OCI-LY1 (cell line): ENCODE measurements around the gene MDN1.

ENCODE experiments used
- H2AFZ ChIP-seq: fragments of 200-600 bp; sonication (generic), shearing (Covaris generic); 2 replicates; pipeline ENCODE4 v1.6.0; 2014; ENCODE audit warnings: antibody characterized with exemption, mild to moderate bottlenecking, low read length
- H3F3A ChIP-seq: fragments of 200-600 bp; sonication (generic), shearing (Covaris generic); 2 replicates; pipeline ENCODE4 v1.6.0; 2014; ENCODE audit warnings: mild to moderate bottlenecking, antibody characterized with exemption, low read length, moderate library complexity; ENCODE audit not compliant: insufficient read depth
- H3K27ac ChIP-seq: fragments of 200-600 bp; sonication (generic); 2 replicates; pipeline ENCODE4 v1.5.1; 2014; ENCODE audit warnings: low read length, mixed run types, mild to moderate bottlenecking, low read depth; ENCODE audit not compliant: poor library complexity, severe bottlenecking
- H3K27me3 ChIP-seq: fragments of 200-600 bp; sonication (generic); 2 replicates; pipeline ENCODE4 v1.6.0; 2014; ENCODE audit warnings: antibody characterized with exemption, mild to moderate bottlenecking, low read length, moderate library complexity; ENCODE audit not compliant: insufficient read depth
- H3K36me3 ChIP-seq: fragments of 200-600 bp; sonication (generic); 2 replicates; pipeline ENCODE4 v1.6.1; 2014; ENCODE audit warnings: mild to moderate bottlenecking, antibody characterized with exemption, low read length, moderate library complexity, mixed read lengths; ENCODE audit not compliant: insufficient read depth
- H3K4me1 ChIP-seq: fragments of 200-600 bp; sonication (generic); 2 replicates; pipeline ENCODE4 v1.5.1; 2014; ENCODE audit warnings: mild to moderate bottlenecking, low read length, moderate library complexity; ENCODE audit not compliant: insufficient read depth, severe bottlenecking
- H3K4me2 ChIP-seq: fragments of 200-600 bp; sonication (generic), shearing (Covaris generic); 2 replicates; pipeline ENCODE4 v1.6.1; 2014; ENCODE audit warnings: low read length
- H3K4me3 ChIP-seq: fragments of 200-600 bp; sonication (generic); 2 replicates; pipeline ENCODE4 v1.5.1; 2014; ENCODE audit warnings: low read length, low read depth, mild to moderate bottlenecking, mixed read lengths; ENCODE audit not compliant: poor library complexity, severe bottlenecking
- H3K79me2 ChIP-seq: fragments of 200-600 bp; shearing (Covaris generic); 2 replicates; pipeline ENCODE4 v1.6.1; 2016; ENCODE audit warnings: mixed run types, low read length, mixed read lengths; ENCODE audit not compliant: insufficient read depth
- H3K9ac ChIP-seq: fragments of 200-600 bp; sonication (generic), shearing (Covaris generic); 2 replicates; pipeline ENCODE4 v1.6.1; 2014; ENCODE audit warnings: mild to moderate bottlenecking, low read length, mixed read lengths
- H3K9me2 ChIP-seq: fragments of 200-600 bp; sonication (generic), shearing (Covaris generic); 2 replicates; pipeline ENCODE4 v1.6.1; 2014; ENCODE audit warnings: low read depth, mild to moderate bottlenecking, low read length, mixed read lengths
- H3K9me3 ChIP-seq: fragments of 200-600 bp; shearing (Covaris generic); 2 replicates; pipeline ENCODE4 v1.6.1; 2014; ENCODE audit warnings: low read length, mixed read lengths
- H4K20me1 ChIP-seq: fragments of 200-600 bp; sonication (generic), shearing (Covaris generic); 2 replicates; pipeline ENCODE4 v1.6.0; 2016; ENCODE audit warnings: mild to moderate bottlenecking, low read length; ENCODE audit not compliant: insufficient read depth
- CTCF ChIP-seq: fragments of 200-600 bp; sonication (generic), shearing (Covaris generic); IDR thresholded peaks from 2 replicates; pipeline ENCODE4 v1.5.1; 2017; ENCODE audit warnings: mild to moderate bottlenecking, antibody characterized with exemption, low read length, moderate library complexity, mixed read lengths
- EZH2 ChIP-seq: fragments of 200-600 bp; sonication (generic), shearing (Covaris generic); IDR thresholded peaks from 2 replicates; pipeline ENCODE4 v1.8.0; 2017; ENCODE audit warnings: borderline replicate concordance, mixed run types, mild to moderate bottlenecking, antibody characterized with exemption, low read length, moderate library complexity, mixed read lengths

The MDN1 gene

GRCh38 chr6:89596056-89596455, 223.5 kb downstream of the MDN1 start:
- no peaks in the 10 kb centered on the region for H3K36me3 ChIP-seq
- H3K4me3 ChIP-seq, result no peak overlapping the region
- TF ChIP-seq CTCF (no peak), EZH2 (no peak)
- no peaks in the 10 kb centered on the region for H3K79me2 ChIP-seq
- no peaks in the 10 kb centered on the region for H3K9me3 ChIP-seq
- H3K27me3 ChIP-seq, result no peaks in the 10 kb centered on the region
- no peak overlapping the region for H3K9ac ChIP-seq
- no peaks in the 10 kb centered on the region for H4K20me1 ChIP-seq
- peaks cover 9% of the 10 kb centered on the region for H3K4me1 ChIP-seq
- H3K27ac ChIP-seq, result no peak overlapping the region
- no peak overlapping the region for H2AFZ ChIP-seq
- no peak overlapping the region for H3K4me2 ChIP-seq
- no peaks in the 10 kb centered on the region for H3F3A ChIP-seq
- no peaks in the 10 kb centered on the region for H3K9me2 ChIP-seq
